Measurements from ENCODE around the gene DLG2. TPM values are rescaled to one million over a fixed set of nuclear protein-coding genes. Genes with fewer than 3 reads are reported as not detected.
A peak's percentile ranks its signal among the peaks of the same experiment; 100 is the strongest.

Gene DLG2
- total and polyA plus RNA-seq, 2 donors (not counting 3 experiments of a cell fraction or from before 2014, with no cell fraction given) = 0.15 to 1.1 TPM

DNA sequence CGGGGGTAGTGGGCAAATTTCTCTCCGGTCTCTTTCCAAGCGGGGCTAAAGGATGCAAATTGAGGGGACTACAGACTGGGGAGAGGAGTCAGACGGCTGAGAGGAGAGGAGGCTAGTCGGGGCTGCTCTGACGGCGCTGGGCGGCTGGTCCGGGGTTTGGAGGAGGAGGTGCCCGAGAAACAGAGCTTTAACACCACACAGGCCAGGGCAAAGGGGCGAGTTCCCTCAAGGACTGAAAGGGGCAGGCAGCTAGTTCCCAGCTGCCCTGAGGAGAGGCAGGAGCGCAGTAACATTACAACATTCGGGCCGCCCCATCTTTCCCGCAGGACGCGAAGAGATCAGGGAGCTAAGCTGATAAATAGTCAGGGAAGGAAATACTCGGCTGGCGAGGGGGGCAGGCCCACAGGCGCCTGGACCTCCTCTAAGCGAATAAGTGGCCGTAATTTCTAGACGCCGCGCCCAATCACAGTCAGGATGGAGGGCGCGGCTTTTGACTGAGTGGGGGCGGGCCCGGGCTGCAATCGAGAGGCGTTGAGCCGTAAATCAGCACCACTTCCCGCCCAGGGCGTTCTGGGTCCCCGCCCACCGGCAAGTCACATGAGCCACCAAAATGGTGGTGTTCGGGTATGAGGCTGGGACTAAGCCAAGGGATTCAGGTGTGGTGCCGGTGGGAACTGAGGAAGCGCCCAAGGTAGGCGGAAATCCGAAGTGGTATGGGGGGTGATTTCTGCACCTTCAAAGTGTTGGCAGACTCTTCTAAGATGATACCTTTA is 1.0 kb upstream of the DLG2 start, which contains the start of gene TMEM126B:
TSS of gene TMEM126B (plus strand) at position 596 of the 773 bp plus-strand sequence. CDS start at position 611, 15 bp downstream.
- Histone ChIP-seq H3K27me3 (ENCODE audit: control insufficient read depth in 2 of 2, insufficient read depth in 2 of 2, low read length in 2 of 2) (peaks cover 2 to 6% of the 10 kb centered on the region in 2 experiments), H3K79me2 (ENCODE audit: control insufficient read depth, insufficient read depth, low read length) (peaks cover 34% of the 10 kb centered on the region), H3K9me1 (replicated peaks; ENCODE audit: control insufficient read depth, extremely low read depth, insufficient read depth, low read length) (no peaks in the 10 kb centered on the region), H2AFZ (ENCODE audit: low read depth, low read length) (peak within 1 kb of the TSS; percentile 87), H3K36me3 (ENCODE audit: control insufficient read depth in 2 of 2, extremely low read depth in 1 of 2, insufficient read depth in 2 of 2, low read length in 2 of 2) (peaks cover 0 to 4% of the 10 kb centered on the region in 2 experiments), H4K20me1 (replicated peaks; ENCODE audit: control insufficient read depth, extremely low read depth, insufficient read depth, low read length) (no peaks in the 10 kb centered on the region), H3K4me2 (ENCODE audit: insufficient read depth, low read length) (peak within 1 kb of the TSS; percentile 92), H3K4me1 (ENCODE audit: control insufficient read depth, extremely low read depth, insufficient read depth, low read length) (peaks cover 16% of the 10 kb centered on the region), H3K9me3 (replicated peaks; ENCODE audit: control insufficient read depth, insufficient read depth, low read length) (no peaks in the 10 kb centered on the region), H3K27ac (ENCODE audit: insufficient read depth, low read depth, low read length) (peak within 1 kb of the TSS; percentile 68), H3K9ac (replicated peaks; ENCODE audit: extremely low read depth, insufficient read depth, low read length) (peak within 1 kb of the TSS; percentile 82), H3K4me3 (replicated peaks in 1 of 3; ENCODE audit: insufficient read depth in 1 of 3, low read depth in 1 of 3, low read length in 3 of 3) (peak within 1 kb of the TSS; percentile 73 to 99 (median 91))
- dilution Hi-C loops (cut with MboI; ENCODE audit: extremely low pct_ligation_motif_present, low sequenced_read_pairs) = no loop called here
- TF ChIP-seq EZH2 (IDR thresholded peaks at IDR 0.05; ENCODE audit: borderline replicate concordance, low read depth, low read length, severe bottlenecking) = no peak
- no peak for TF ChIP-seq MYC (IDR thresholded peaks at IDR 0.05; ENCODE audit: low read depth, low read length)
- no peak for TF ChIP-seq JUN (IDR thresholded peaks at IDR 0.05; ENCODE audit: borderline replicate concordance, insufficient read depth, insufficient read length, low read depth)
- peak; percentile 81 for TF ChIP-seq POLR2AphosphoS5 (IDR thresholded peaks at IDR 0.05; ENCODE audit: insufficient read depth, low read depth, low read length)
- TF ChIP-seq FOS (IDR thresholded peaks at IDR 0.05; ENCODE audit: borderline replicate concordance, insufficient read depth, low read length) = no peak
- TF ChIP-seq, protein P1, sequence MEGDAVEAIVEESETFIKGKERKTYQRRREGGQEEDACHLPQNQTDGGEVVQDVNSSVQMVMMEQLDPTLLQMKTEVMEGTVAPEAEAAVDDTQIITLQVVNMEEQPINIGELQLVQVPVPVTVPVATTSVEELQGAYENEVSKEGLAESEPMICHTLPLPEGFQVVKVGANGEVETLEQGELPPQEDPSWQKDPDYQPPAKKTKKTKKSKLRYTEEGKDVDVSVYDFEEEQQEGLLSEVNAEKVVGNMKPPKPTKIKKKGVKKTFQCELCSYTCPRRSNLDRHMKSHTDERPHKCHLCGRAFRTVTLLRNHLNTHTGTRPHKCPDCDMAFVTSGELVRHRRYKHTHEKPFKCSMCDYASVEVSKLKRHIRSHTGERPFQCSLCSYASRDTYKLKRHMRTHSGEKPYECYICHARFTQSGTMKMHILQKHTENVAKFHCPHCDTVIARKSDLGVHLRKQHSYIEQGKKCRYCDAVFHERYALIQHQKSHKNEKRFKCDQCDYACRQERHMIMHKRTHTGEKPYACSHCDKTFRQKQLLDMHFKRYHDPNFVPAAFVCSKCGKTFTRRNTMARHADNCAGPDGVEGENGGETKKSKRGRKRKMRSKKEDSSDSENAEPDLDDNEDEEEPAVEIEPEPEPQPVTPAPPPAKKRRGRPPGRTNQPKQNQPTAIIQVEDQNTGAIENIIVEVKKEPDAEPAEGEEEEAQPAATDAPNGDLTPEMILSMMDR (IDR thresholded peaks at IDR 0.05; ENCODE audit: extremely low read depth in 1 of 2, insufficient read depth in 1 of 2, low read depth in 1 of 2, low read length in 2 of 2) = no peak
- TF ChIP-seq GATA2 (IDR thresholded peaks at IDR 0.05; ENCODE audit: insufficient read depth, insufficient read length, low read depth, low read length) = no peak
- TF ChIP-seq POLR2A (IDR thresholded peaks at IDR 0.05; ENCODE audit: low read depth, low read length) = peak; percentile 96
- TF ChIP-seq, protein P2, sequence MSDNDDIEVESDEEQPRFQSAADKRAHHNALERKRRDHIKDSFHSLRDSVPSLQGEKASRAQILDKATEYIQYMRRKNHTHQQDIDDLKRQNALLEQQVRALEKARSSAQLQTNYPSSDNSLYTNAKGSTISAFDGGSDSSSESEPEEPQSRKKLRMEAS (IDR thresholded peaks at IDR 0.05; ENCODE audit: insufficient read depth, insufficient read length) = peak; percentile 81
- ChIA-PET CTCF (interaction anchor here (0.5 to 1.7 kb wide), 9 partner anchors 17 to 1689 kb away, joined by 3 to 8 read pairs (median 3); partner anchors contain the start of genes CCDC83 and TMEM126A), POLR2A (interaction anchor here (0.7 to 0.8 kb wide), 2 partner anchors 12 to 19 kb away, joined by 3 to 5 read pairs; partner anchors contain the start of gene TMEM126A)
- intact Hi-C loops (cut with micrococcal nuclease) = loop anchor here (1.0 to 2.0 kb wide), 3 partner anchors 19 to 36 kb away; partner anchors contain the start of gene TMEM126A
- TSS peak; percentile 57 for BruUV-seq (replicated peaks)
- DNase-seq (ENCODE audit: low read depth, low spot score) (peak; percentile 98), FAIRE-seq (peak; percentile 95)
